A673 (cell line): ENCODE measurements around the gene DENND5A. TPM values are rescaled to one million over a fixed set of nuclear protein-coding genes. Genes with fewer than 3 reads are reported as not detected.

Experiments
- BruUV-seq: library from RNA; stranded (reverse); fragments of 400-500 nt; replicated peaks from 2 replicates; lab custom pipeline; 2021; lab: Mats Ljungman, UMichigan
- CTCF ChIA-PET: fragments of 300-600 bp; sonication (Branson Sonifier 250); formaldehyde crosslinking; loops from one replicate; lab custom pipeline; 2022; ENCODE audit warnings: antibody characterized with exemption; lab: Charles Lee
- POLR2A ChIA-PET: fragments of 300-600 bp; sonication (Branson Sonifier 250); formaldehyde crosslinking; loops from one replicate; lab custom pipeline; 2022; ENCODE audit warnings: antibody characterized with exemption; ENCODE audit not compliant: low non-redundant PET; lab: Charles Lee
- DNase-seq: peaks from one replicate; pipeline ENCODE4 v3.0.0-alpha.2; 2015; ENCODE audit warnings: low spot score
- H3K27ac ChIP-seq: fragments of 200-600 bp; sonication (generic); 2 replicates; pipeline ENCODE4 v1.5.1; 2016; ENCODE audit warnings: mixed run types, low read depth, mild to moderate bottlenecking, mixed read lengths, antibody characterized with exemption, low read length; ENCODE audit not compliant: poor library complexity, severe bottlenecking
- H3K27me3 ChIP-seq: fragments of 200-600 bp; sonication (generic); replicated peaks from 2 replicates; pipeline ENCODE4 v1.6.1; 2017; ENCODE audit warnings: mixed run types, low read depth, mild to moderate bottlenecking, mixed read lengths, antibody characterized with exemption, low read length; ENCODE audit not compliant: insufficient read depth, poor library complexity
- H3K36me3 ChIP-seq: fragments of 200-600 bp; sonication (generic); 2 replicates; pipeline ENCODE4 v1.6.1; 2016; ENCODE audit warnings: mixed run types, mild to moderate bottlenecking, mixed read lengths, antibody characterized with exemption, low read length; ENCODE audit not compliant: insufficient read depth, poor library complexity, severe bottlenecking
- H3K4me1 ChIP-seq: fragments of 200-600 bp; sonication (generic); 2 replicates; pipeline ENCODE4 v1.6.1; 2017; ENCODE audit warnings: mixed run types, mild to moderate bottlenecking, mixed read lengths, antibody characterized with exemption, low read length; ENCODE audit not compliant: insufficient read depth, poor library complexity, severe bottlenecking
- H3K4me3 ChIP-seq: fragments of 200-600 bp; sonication (generic); 2 replicates; pipeline ENCODE4 v1.5.1; 2016; ENCODE audit warnings: low read depth, mixed run types, mild to moderate bottlenecking, mixed read lengths, low read length; ENCODE audit not compliant: poor library complexity, severe bottlenecking
- H3K9me3 ChIP-seq: fragments of 200-600 bp; sonication (generic); 2 replicates; pipeline ENCODE4 v1.6.1; 2016; ENCODE audit warnings: mixed run types, low read depth, mild to moderate bottlenecking, mixed read lengths, antibody characterized with exemption, low read length; ENCODE audit not compliant: poor library complexity, severe bottlenecking
- CTCF ChIP-seq: fragments of 300-800, 200-600 bp; sonication (generic); conservative IDR thresholded peaks from 2 replicates; pipeline ENCODE4 v1.5.1; 2017; ENCODE audit warnings: low read depth, mild to moderate bottlenecking, antibody characterized with exemption, low read length, moderate library complexity, mixed read lengths
- EZH2 ChIP-seq: fragments of 200-600 bp; sonication (generic); IDR thresholded peaks from 2 replicates; pipeline ENCODE4 v1.6.1; 2017; ENCODE audit warnings: borderline replicate concordance, low read depth, mild to moderate bottlenecking, mixed read lengths, antibody characterized with exemption, low read length; ENCODE audit not compliant: poor library complexity, severe bottlenecking
- intact Hi-C: fragments of 100-400 bp; cut with micrococcal nuclease; formaldehyde crosslinking; loops from one replicate; pipeline ENCODE4 v1.10.0; 2022; ENCODE audit not compliant: unreplicated experiment
- total RNA-seq: library from RNA; stranded (reverse); gene quantifications from 2 replicates; pipeline ENCODE4 v1.2.3, GENCODE V29; 2021

The DENND5A gene
- total RNA-seq, 1 experiment from 2014 or later = 65.4 TPM

- DNase-seq = peak; percentile 33
- TSS peak; percentile 63 for BruUV-seq
- Histone ChIP-seq H3K9me3 (no peaks in the 10 kb centered on the region), H3K4me1 (peaks cover 11% of the 10 kb centered on the region), H3K27me3 (no peaks in the 10 kb centered on the region), H3K27ac (peak overlapping the region; percentile 95), H3K36me3 (no peaks in the 10 kb centered on the region), H3K4me3 (peak overlapping the region; percentile 99)
- intact Hi-C loops = no loop called here
- CTCF ChIA-PET = no interaction called here
- POLR2A ChIA-PET = no interaction called here
- TF ChIP-seq CTCF (no peak), EZH2 (no peak)
These were observed 48.6 kb upstream of the DENND5A start for GRCh38 chr11:9313648-9314290.

GRCh38 chr11:9310485-9311090 lies 45.4 kb upstream of the DENND5A start:
- CTCF ChIA-PET = no interaction called here
- intact Hi-C loops = no loop called here

GRCh38 chr11:9304178-9304577 lies 39.0 kb upstream of the DENND5A start:
- BruUV-seq = no TSS peak
- no peak for DNase-seq
- Histone ChIP-seq H3K36me3 (no peaks in the 10 kb centered on the region), H3K27me3 (no peaks in the 10 kb centered on the region), H3K4me1 (no peaks in the 10 kb centered on the region), H3K4me3 (no peak overlapping the region), H3K9me3 (no peaks in the 10 kb centered on the region), H3K27ac (no peak overlapping the region)
- no peak for TF ChIP-seq EZH2
- TF ChIP-seq CTCF = no peak
- ChIA-PET POLR2A (interaction anchor here (0.7 kb wide), 1 partner anchor 65 kb away, joined by 19 read pairs; no protein-coding TSS in a partner anchor), CTCF (no interaction called here)
- intact Hi-C loops = no loop called here

More at GRCh38 chr11:9310485-9311090, 45.4 kb upstream of the DENND5A start:
- no peak overlapping the region for H3K4me3 ChIP-seq
- no peak overlapping the region for H3K27ac ChIP-seq
- no peaks in the 10 kb centered on the region for H3K9me3 ChIP-seq
- H3K4me1 ChIP-seq = peaks cover 11% of the 10 kb centered on the region
- no peaks in the 10 kb centered on the region for H3K36me3 ChIP-seq
- H3K27me3 ChIP-seq = no peaks in the 10 kb centered on the region
- POLR2A ChIA-PET = interaction anchor here (0.6 kb wide), 1 partner anchor 54 kb away, joined by 3 read pairs; no protein-coding TSS in a partner anchor
- TF ChIP-seq EZH2 (no peak), CTCF (no peak)
- no peak for DNase-seq
- no TSS peak for BruUV-seq
